RWPE2 (cell line): ENCODE measurements around the gene MYOZ2.
"Not testable (repeated sequence)": the region's sequence is repeated elsewhere in the genome, so short reads cannot be mapped to it uniquely, and the experiment has no call there.

Experiments
- ATAC-seq: fragments of 200-7000 bp; cut with Tn5 transposase; 3 replicates; pipeline ENCODE4 v1.9.1; 2021; ENCODE audit warnings: low read depth
- DNase-seq: peaks from one replicate; pipeline ENCODE4 v3.0.0-alpha.2; 2020; ENCODE audit warnings: low spot score
- H3K27ac ChIP-seq: fragments of 450-650 bp; 2 replicates; pipeline ENCODE4 v1.5.1; 2017; ENCODE audit warnings: mild to moderate bottlenecking; ENCODE audit not compliant: poor library complexity, severe bottlenecking
- H3K27me3 ChIP-seq: fragments of 250-450 bp; sonication (Bioruptor Pico); 2 replicates; pipeline ENCODE4 v1.5.1; 2021; ENCODE audit warnings: mild to moderate bottlenecking, moderate library complexity; ENCODE audit not compliant: insufficient read depth, poor library complexity, severe bottlenecking
- H3K36me3 ChIP-seq: fragments of 250-450 bp; sonication (Bioruptor Pico); 2 replicates; pipeline ENCODE4 v1.5.1; 2020; ENCODE audit warnings: low read depth, mild to moderate bottlenecking, moderate library complexity
- H3K4me1 ChIP-seq: fragments of 250-450 bp; sonication (Bioruptor Pico); 2 replicates; pipeline ENCODE4 v1.5.1; 2021; ENCODE audit warnings: mild to moderate bottlenecking, moderate library complexity; ENCODE audit not compliant: insufficient read depth, poor library complexity, severe bottlenecking
- H3K4me3 ChIP-seq: fragments of 250-450 bp; sonication (Bioruptor Pico); 2 replicates; pipeline ENCODE4 v1.5.1; 2021; ENCODE audit warnings: mild to moderate bottlenecking, moderate library complexity; ENCODE audit not compliant: severe bottlenecking
- H3K9me3 ChIP-seq: fragments of 250-450 bp; sonication (Bioruptor Pico); 2 replicates; pipeline ENCODE4 v1.5.1; 2021; ENCODE audit warnings: mild to moderate bottlenecking, moderate library complexity; ENCODE audit not compliant: severe bottlenecking
- CTCF ChIP-seq: fragments of 450-650 bp; IDR thresholded peaks from one replicate; pipeline ENCODE4 v1.5.1; 2017; ENCODE audit warnings: mild to moderate bottlenecking, moderate library complexity; ENCODE audit not compliant: poor library complexity, severe bottlenecking

The MYOZ2 gene

DNA sequence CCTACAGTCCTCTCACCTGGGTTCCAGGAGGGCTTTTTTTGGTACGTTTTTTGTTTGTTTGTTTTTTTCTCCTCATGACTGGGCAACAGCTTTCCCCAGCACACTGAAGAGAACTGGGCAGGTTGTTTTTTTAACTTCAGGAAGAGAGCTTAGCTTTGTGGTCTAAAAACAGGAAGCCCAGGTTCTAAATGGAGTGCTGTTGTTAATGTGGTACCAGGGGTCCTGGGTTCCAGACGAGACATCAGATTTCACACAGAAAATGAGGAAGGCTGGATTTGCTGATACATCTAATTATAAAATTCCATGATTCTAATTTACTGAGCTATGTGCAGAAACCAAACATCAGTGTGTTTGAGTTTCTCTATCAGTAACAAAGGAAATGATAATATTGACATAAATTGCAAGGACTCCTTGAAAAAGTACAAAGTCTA, 4.2 kb downstream of the MYOZ2 start:
- no peak for TF ChIP-seq CTCF
- DNase-seq, result no peak
- Histone ChIP-seq H3K36me3 (no peaks in the 10 kb centered on the region), H3K27me3 (no peaks in the 10 kb centered on the region), H3K9me3 (no peaks in the 10 kb centered on the region), H3K27ac (no peak overlapping the region), H3K4me1 (peaks cover 7% of the 10 kb centered on the region), H3K4me3 (no peak overlapping the region)
- no peak for ATAC-seq

- not testable (repeated sequence) for H3K27ac ChIP-seq, H3K4me1 ChIP-seq, H3K4me3 ChIP-seq, H3K9me3 ChIP-seq, H3K36me3 ChIP-seq, H3K27me3 ChIP-seq, DNase-seq, ATAC-seq
Observed at GRCh38 chr4:119141283-119141682, 5.7 kb downstream of the MYOZ2 start.

DNA sequence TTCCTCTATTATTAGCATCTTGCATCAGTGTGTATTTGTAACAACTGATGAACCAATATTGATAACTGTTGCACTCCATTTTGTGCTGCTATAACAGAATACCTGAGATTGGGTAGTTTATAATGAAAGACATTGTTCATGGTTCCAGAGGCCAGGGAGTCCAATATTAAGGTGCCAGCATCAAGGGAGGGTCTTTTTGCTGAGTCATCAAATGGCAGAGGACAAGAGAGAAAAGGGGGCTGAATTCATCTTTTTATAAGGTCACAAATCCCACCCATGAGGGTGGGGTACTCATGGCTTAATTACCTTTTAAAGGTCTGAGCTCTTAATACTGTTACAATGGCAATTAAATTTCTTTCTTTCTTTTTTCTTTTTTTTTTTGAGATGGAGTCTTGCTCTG, 7.2 kb downstream of the MYOZ2 start:
- Histone ChIP-seq H3K4me3 (no peak overlapping the region), H3K27me3 (no peaks in the 10 kb centered on the region), H3K9me3 (no peaks in the 10 kb centered on the region), H3K27ac (no peak overlapping the region), H3K4me1 (peaks cover 7% of the 10 kb centered on the region), H3K36me3 (no peaks in the 10 kb centered on the region)
- DNase-seq, result no peak
- ATAC-seq, result no peak
- no peak for TF ChIP-seq CTCF

- not testable (repeated sequence) for H3K27me3 ChIP-seq, DNase-seq, H3K4me3 ChIP-seq, ATAC-seq, H3K36me3 ChIP-seq, H3K9me3 ChIP-seq, H3K4me1 ChIP-seq, H3K27ac ChIP-seq
Observed at GRCh38 chr4:119143341-119143740, 7.7 kb downstream of the MYOZ2 start.

DNA sequence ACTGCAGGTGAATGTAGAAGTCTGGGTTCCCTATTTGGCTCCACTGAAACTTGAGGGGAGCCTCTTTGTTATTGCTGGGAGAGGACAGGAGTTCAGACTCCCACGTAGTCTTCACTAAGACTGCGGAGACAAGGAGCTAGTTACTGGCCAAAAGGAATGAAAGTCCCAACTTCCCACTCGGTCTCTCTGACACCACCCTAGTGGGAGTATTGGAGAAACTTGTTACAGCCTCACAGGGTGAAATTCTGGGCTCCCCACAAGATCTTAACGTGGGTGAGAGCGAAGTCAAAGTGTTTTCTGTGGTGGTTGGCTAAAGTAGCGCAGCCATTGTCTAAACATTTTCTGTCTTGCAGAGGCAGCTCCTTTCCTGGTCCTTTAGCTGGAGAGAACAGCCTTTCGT, 13.5 kb downstream of the MYOZ2 start:
- ATAC-seq, result no peak
- Histone ChIP-seq H3K4me3 (no peak overlapping the region), H3K27me3 (no peaks in the 10 kb centered on the region), H3K4me1 (no peaks in the 10 kb centered on the region), H3K36me3 (no peaks in the 10 kb centered on the region), H3K27ac (no peak overlapping the region), H3K9me3 (no peaks in the 10 kb centered on the region)
- no peak for DNase-seq
- TF ChIP-seq CTCF, result no peak

GRCh38 chr4:119151161-119151560, 15.5 kb downstream of the MYOZ2 start:
- no peaks in the 10 kb centered on the region for H3K27me3 ChIP-seq
- no peaks in the 10 kb centered on the region for H3K36me3 ChIP-seq
- TF ChIP-seq CTCF, result no peak
- H3K27ac ChIP-seq, result no peak overlapping the region
- no peak overlapping the region for H3K4me3 ChIP-seq
- no peaks in the 10 kb centered on the region for H3K4me1 ChIP-seq
- H3K9me3 ChIP-seq, result no peaks in the 10 kb centered on the region
- DNase-seq, result no peak
- no peak for ATAC-seq
